ENCODE measurements around the gene PLD1. TPM values are rescaled to one million over a fixed set of nuclear protein-coding genes. Genes with fewer than 3 reads are reported as not detected.
"Not testable (repeated sequence)": the region's sequence is repeated elsewhere in the genome, so short reads cannot be mapped to it uniquely, and the experiment has no call there.

Gene PLD1
- total RNA-seq, result 25.4 TPM
- long read RNA-seq, partial matches to known transcripts, result 3 of 3 reads
- long read RNA-seq, other reads (novel, unspliced or antisense), result 0 of 3 reads

GRCh38 chr3:171809861-171810628 is at the start of gene PLD1:
PLD1 (minus strand) TSS chr3:171810483; CDS start chr3:171738051, 72,432 bp downstream.
- peak; percentile 94 for ATAC-seq
- H3K36me3 ChIP-seq, result no peaks in the 10 kb centered on the region
- intact Hi-C loops (cut with DNase I), result no loop called here
- peak within 1 kb of the TSS; percentile 68 for H3K4me3 ChIP-seq
- H3K27me3 ChIP-seq, result no peaks in the 10 kb centered on the region
- H3K9me3 ChIP-seq, result no peaks in the 10 kb centered on the region
- TF ChIP-seq CTCF (IDR thresholded peaks at IDR 0.05), result no peak
- H3K4me1 ChIP-seq, result peaks cover 25% of the 10 kb centered on the region
- peak; percentile 95 for DNase-seq
- peak within 1 kb of the TSS; percentile 88 for H3K27ac ChIP-seq

GRCh38 chr3:171858770-171859169 is 48.5 kb upstream of the PLD1 start:
- ATAC-seq, result not testable (repeated sequence)

GRCh38 chr3:171854649-171855305 is 44.5 kb upstream of the PLD1 start:
- no peaks in the 10 kb centered on the region for H3K36me3 ChIP-seq
- no peak overlapping the region for H3K4me3 ChIP-seq
- peaks cover 6% of the 10 kb centered on the region for H3K9me3 ChIP-seq
- ATAC-seq (no peak), DNase-seq (no peak)
- H3K27ac ChIP-seq, result no peak overlapping the region
- intact Hi-C loops (cut with DNase I), result no loop called here
- no peaks in the 10 kb centered on the region for H3K27me3 ChIP-seq
- peaks cover 4% of the 10 kb centered on the region for H3K4me1 ChIP-seq
- TF ChIP-seq CTCF (IDR thresholded peaks at IDR 0.05), result no peak

More at GRCh38 chr3:171858770-171859169, 48.5 kb upstream of the PLD1 start:
- H3K27ac ChIP-seq; H3K9me3 ChIP-seq; H3K36me3 ChIP-seq; H3K27me3 ChIP-seq; DNase-seq; H3K4me3 ChIP-seq; intact Hi-C loops (cut with DNase I): not testable (repeated sequence)
- H3K4me1 ChIP-seq, result peaks cover 12% of the 10 kb centered on the region

- Histone ChIP-seq H3K4me3 (no peak overlapping the region), H3K27ac (no peak overlapping the region), H3K9me3 (peaks cover 6% of the 10 kb centered on the region), H3K4me1 (peaks cover 4% of the 10 kb centered on the region), H3K36me3 (no peaks in the 10 kb centered on the region), H3K27me3 (no peaks in the 10 kb centered on the region)
- ATAC-seq, result no peak
- TF ChIP-seq CTCF (IDR thresholded peaks at IDR 0.05), result no peak
- DNase-seq, result no peak
- intact Hi-C loops (cut with DNase I), result no loop called here
Measured at GRCh38 chr3:171851660-171852058, 41.4 kb upstream of the PLD1 start.

- ATAC-seq (no peak), DNase-seq (no peak)
- Histone ChIP-seq H3K4me3 (no peak overlapping the region), H3K36me3 (no peaks in the 10 kb centered on the region), H3K9me3 (peaks cover 6% of the 10 kb centered on the region), H3K4me1 (peaks cover 4% of the 10 kb centered on the region), H3K27ac (no peak overlapping the region), H3K27me3 (no peaks in the 10 kb centered on the region)
- intact Hi-C loops (cut with DNase I), result no loop called here
- no peak for TF ChIP-seq CTCF (IDR thresholded peaks at IDR 0.05)
Measured at GRCh38 chr3:171850960-171851659, 40.8 kb upstream of the PLD1 start.

Measured in upper lobe of right lung (tissue), 1 donor.